ELR (cell line): Measurements from ENCODE around the gene LCN1.

Experiments used
- DNase-seq: peaks from one replicate; pipeline ENCODE4 v3.0.0-alpha.2; 2015; ENCODE audit warnings: low read depth

The LCN1 gene

DNA sequence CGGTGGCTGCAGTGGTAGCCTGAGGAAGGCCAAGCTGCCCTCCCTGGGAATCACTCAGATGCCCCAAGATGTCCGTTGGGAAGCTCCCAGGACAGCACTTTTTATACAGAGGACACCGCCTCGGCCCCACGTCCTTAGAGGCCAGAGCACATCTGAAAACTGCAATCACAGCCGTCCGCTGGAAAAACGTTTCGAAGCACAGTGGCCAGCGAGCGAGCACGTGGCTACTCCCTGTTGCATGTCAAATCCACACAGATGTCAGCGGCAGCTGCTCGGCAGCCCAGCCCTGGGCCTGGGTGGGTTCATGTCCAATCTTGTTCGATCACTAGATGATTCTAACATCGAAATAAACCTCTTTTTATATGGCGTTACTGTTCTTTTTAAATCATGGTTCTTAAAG lies 32.7 kb upstream of the LCN1 start:
- no peak for DNase-seq

DNA sequence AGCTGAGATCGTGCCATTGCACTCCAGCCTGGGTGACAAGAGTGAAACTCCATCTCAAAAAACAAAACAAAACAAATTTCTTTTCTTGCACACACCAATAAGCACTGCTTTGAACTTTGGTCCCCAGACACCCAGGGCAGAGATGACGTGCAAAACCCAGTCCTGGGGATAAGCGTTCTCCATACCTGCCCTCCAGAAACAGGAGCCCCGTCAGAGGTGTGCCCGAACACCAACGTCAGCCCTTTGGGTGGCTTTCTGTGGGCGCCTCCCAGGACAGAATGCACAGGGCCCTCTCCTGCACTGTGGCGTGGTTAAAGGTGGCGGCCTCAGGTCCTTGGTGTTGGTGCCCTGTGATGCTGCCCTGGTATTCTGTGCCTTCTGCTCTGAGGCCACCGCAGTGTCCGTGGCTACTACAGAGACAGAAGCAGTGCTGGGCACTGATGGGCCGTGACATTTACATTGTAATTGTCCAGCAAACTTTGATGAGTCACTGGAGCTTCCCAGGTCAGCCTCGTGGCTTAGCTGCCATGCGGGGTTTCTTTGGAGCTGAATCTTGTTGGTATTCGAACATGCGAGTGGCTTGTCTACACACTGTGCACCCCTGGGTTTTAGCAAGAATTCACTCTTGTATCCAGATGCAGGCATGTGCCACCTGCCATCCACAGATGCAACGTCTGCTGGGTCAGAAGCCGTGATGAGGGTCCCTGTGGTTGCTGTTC lies 31.9 kb upstream of the LCN1 start:
- no peak for DNase-seq

DNA sequence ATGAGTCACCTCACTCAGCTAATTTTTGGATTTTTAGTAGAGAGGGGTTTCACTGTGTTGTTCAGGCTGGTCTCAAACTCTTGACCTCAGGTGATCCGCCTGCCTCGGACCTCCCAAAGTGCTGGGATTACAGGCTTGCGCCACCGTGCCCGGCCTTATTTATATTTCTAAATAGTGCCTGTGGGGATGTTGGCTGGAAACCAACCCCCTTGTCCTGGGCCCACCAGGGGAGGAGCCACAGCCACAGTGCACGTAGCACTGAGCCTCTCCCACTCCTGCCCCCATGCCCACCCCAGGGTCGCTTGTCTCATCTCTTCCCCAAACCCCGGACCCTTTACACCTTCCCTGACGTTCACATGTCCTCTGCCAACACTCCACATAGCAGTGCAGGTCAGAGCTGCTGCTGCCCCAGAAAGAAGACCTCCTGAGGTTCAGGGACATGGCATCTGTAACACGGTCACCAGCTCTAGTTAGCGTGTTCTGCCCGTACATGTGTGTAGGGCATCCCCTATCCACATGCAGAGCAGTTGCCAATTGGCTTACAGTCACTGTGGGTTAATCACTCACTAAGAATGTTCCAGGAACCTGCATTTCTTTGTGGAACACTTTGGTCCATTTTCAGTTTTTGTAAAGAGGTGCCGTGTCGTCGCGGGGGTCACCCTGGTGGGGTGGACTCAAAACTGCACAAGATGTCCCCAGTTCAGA lies 30.9 kb upstream of the LCN1 start:
- DNase-seq, result no peak

DNA sequence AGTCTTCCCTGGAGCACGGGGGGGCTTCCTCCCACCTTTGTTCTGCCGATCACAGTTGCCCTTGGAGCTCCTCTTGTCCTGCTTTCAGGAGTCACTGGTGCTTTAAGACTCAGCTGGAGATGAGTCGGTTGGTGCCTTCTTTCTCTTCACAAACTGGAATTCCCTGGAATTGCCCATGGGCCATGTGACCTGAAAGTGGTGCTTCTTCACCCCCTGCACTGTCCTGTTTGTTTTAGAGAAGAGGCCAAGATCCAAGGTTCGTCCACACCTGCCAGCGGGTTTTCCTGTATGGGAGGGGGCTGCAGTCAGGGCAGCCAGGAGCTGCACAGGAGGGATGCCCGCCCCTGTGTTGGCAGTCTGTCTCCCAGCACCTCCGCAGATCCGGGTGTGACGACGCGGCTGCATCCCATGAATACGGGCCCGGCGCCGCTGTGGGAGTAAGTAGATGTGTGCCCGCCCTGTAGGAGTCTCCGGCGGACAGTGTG lies 30.2 kb upstream of the LCN1 start:
- DNase-seq, result no peak

DNA sequence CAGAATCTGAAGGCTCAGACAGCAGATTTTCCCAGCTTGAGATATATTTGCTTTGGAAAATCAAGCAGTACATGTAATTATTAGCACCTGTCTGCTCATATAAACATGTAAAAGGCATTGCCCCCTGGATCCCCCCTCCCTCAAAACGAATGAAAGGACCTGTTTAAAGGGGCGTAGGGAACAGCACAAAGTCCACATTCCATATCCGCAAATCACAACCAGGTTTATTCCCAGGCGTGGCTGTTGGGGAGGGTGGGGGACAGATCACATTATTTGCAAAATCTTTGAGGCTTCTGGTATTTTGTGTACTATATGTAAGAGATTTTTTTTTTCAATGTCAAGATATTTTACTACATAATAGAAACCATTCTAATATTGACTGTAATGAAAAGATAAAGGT lies 29.5 kb upstream of the LCN1 start:
- no peak for DNase-seq

DNA sequence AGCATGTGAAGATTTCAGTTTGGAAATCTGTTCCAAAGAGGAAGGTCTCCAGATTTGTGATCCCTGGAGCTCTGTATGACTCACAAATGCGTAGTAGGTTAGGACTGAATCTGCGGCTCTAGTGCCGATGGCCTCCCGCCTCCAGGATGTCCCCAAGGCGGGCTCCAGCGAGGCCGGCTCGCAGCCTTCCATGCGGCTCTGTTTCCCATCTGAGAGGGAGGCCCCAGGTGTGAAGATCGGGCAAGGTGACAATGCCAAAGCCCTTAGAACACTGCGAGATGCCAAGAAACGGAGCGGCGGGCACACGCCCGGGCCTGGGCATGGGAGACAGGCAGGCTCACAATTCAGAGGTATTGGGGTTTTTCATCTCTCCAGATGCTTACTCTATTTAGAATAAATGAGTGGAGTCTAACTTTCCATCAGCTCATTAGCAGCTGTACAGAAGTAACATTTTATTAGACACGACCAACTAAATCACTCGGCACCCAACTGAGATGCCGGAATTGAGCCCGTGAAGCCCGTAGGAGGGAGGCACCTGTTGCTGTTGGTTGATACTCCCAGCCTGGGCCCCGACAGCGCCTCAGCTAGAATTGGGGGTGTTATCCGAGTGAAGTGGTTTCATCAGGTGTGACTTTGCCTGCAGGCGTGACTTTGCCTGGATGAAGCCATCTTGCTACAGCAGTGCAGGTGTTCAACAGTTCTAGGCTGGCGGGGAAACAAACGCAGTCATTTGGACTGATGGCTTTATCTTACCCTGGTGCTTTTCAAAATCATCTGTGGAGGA lies 28.2 kb upstream of the LCN1 start:
- DNase-seq, result no peak

DNA sequence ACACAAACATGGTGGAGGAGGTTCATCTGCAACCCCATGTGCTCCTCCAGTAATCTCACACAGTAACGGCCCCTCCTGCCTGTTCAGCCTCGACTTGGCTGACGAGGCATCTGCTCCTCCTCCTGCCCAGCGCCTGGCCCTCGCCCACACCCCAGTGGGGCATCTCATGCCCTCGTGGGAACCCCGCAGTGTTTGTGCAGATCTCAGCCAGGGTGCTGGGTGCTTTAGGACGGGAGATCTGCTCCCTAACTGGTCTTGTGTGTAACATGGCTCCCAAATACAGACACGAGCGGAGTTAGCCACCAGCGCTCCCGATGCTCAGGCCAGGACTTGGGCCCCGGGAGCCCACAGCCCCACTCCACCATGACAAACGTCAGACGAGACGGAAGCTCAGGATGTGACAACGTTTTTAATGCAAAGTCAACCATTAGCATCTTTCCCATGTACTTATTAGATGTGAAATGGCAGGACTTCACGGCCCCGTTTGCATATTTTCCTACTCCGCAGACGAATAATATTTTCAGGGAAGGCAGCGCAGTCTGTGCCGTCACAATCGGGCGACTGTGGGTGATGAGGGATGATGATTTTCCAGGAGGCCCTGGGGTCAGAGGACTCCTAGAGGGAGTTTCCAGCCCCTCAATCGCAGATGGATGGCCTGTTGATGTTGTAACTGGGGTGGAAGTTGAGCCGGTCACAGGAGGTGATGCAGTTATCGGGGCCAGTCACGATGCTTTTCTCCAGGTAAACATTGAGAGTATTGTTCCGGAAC lies 26.3 kb upstream of the LCN1 start:
- DNase-seq, result no peak

DNA sequence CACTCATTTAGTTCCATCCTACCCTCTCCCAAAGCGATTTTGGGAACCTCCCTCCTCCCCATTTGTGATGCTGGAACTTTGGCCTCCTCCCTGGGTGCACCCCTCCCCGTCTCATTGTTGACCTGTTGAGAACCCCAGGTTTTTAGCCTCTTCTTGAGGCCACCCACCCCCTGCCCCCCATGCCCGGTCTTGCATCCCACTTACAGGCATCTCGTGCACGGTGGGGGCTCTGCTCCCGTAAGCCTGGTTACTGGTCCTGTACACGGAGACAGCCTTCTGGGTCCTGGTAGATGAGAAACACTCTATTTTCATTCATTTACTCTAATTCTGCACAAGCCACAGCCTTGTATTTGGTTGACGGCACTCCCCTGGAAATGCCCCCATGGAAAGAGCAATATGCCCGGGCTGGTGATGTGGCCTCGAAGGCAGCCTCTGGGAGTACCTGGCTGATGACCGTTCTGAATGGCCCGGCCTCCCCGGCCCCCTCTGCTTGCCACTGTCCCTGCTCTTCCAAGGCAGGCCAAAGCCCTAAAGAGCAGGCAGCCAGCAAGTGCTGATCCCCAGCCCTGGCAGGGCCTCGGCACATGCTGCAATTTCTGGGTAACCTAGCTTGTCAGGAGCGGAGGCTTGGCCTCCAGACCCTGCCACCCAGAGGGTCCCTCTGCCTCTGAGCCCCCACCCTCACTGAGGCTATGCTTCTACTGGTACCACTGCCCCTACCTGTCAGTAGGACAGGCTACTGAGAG lies 22.7 kb upstream of the LCN1 start:
- DNase-seq, result no peak

DNA sequence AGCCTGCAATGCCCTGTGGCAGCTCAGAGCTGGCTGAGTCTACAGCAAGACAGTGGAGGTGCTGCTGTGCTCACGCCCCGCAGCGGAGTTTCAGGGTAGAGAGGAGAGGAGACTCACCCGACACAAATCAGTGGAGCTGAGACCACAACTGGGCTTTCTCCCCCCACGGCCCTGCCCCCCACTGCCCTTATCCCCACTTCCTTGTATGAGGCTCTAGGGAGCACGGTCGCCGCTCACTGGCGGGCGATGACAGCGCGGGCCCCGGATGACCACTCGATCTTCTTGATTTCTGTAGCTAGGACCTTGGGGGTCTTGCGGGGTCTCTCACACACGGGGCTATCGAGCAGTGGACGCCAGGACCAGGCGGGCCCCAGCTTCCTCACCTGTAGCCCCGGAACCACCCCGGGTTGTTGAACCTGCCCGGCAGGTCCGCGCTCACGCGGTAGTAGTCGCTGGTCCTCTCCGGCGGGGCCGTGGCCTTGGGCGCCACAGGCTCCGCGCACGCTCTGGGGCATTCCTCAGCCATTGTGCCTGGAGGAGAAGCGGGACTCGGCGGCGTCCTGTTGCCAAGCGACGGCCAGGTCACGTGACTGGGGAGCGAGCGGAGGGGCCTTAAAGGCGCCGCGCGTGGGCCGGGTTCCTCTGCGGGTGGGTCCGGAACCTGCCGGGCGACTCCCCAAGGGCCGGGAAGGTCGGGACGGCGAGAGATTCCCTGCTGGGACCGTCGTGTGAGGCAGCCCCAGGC lies 21.7 kb upstream of the LCN1 start:
- DNase-seq, result peak; percentile 92

DNA sequence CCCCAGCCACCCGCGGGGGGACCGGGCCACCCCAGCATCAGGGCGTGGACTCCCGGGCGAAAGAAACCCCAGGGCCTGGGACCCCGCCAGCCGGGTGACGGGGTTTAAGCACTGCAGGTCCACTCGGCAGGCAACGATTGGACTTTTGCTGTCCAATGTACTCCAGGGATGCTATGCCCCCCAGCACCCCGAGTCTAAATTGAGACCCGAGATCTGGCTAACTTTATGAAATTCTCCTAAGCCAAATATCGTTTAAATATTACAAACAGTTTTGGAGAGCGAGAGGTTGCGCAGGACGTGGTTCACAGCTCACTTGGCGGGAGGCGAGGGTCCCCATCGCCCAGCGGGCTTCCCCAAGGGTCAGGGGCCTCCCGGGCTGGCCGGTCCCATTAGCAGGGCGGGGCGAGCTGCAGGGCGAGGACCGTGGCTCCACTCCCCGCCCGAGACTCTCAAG lies 21.1 kb upstream of the LCN1 start:
- peak; percentile 58 for DNase-seq

DNA sequence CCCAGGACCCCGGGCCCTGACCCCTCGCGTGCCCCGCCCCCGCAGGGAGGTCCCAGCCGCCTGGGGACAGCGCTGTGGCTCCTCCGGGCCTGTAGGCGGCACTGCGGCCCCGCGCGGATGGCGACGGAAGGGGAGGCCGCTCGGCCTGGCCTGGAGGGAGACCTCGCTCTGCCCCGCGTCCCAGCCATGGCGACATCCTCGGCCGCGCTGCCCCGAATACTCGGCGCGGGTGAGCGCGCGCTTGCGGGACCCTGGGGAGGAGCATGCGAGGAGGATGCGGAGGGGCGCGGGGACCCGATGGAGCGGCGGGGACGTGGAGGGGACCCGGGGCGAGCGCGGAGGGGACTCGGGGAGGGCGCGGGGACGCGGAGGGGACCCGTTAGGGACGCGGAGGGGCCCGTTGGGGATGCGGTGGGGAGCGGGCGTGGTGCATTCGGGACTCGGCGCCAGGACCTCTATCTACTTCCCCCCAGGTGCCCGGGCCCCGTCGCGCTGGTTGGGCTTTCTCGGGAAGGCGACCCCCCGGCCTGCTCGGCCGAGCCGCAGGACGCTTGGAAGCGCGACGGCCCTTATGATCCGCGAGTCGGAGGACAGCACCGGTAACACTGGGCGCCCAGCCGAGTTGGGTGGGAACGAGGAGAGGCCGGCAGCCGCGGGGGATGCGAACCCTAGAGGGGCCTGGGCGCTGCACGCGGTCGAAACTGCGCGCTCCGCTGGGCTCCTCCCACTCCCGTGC lies 20.5 kb upstream of the LCN1 start, which contains the start of gene MRPS2:
Gene MRPS2 (plus strand): TSS at position 158 of the 736 bp plus-strand sequence. CDS start 29 bp downstream, at position 187.
- peak; percentile 89 for DNase-seq

DNA sequence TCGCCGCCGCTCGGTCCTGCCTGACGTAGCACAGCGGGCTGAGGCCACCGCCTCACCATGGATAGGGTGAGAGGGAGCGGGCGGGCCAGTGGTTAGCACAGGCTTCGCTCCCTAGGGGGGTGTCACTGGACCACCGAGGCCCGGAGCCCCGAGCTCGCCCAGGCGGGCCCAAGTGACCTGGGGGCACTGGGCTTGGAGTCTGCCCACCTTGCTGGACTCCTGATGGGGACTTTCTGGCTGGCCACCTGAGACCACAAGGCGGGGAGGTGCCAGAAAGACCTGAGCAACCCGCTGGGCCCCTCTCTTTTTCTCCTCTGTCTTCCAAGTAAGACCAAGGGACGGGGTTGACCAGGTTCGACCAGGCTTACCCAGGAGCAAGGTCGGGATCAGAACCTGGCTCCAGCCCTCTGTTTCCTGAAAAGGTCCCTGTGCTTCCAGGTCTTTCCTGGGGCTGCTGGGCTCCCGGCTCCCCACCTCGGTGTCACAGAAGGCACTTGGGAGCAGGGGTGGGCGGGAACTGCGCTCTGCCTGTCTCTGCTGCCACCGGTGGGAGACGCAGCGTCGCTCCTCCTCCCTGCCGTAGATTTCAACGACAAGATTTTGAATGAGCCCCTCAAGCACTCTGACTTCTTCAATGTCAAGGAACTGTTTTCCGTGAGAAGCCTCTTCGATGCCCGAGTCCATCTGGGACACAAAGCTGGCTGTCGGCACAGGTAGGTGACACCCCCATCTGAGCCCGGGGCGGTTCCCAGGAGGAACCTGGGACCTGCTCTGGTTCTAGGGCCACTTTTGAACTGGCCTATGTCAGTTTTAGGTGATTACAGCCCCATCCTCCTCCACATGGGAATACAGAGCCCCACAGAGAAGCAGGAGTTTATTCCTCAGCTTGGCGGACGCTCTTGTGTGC lies 19.7 kb upstream of the LCN1 start:
- no peak for DNase-seq

DNA sequence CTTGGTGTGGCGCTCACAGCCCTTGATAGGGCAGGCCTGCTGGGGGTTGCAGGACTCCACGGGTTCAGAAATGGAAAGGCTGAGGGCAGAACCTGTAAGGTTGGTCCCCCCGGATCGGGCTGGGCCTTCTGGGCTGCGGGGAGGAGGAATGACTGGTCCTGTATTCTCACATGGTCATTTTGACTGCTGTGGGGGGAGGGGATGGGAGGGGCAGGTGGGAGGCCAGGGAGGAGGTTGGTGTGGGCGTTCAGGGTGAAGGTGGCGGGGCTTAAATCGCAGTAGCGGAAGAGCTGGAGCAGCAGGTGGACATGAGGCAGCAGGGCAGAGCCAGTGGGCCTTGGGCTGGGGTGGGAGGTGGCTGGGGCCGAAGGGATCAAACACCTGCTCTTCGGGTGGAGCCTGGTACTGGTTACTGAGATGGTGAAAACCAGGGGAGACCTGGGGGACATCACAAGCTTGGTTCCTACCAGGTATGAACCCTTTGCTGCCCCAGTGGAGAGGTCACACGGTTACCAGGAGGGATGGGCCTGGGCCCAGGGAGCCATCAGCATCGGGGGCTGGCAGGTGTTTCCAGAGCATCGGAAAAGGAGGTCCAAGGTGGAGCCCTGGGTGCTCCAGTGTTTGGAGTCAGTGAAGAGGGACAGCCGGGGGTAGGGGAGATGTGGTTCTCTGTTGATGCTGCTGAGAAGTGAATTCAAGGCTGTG lies 18.9 kb upstream of the LCN1 start:
- DNase-seq, result no peak

DNA sequence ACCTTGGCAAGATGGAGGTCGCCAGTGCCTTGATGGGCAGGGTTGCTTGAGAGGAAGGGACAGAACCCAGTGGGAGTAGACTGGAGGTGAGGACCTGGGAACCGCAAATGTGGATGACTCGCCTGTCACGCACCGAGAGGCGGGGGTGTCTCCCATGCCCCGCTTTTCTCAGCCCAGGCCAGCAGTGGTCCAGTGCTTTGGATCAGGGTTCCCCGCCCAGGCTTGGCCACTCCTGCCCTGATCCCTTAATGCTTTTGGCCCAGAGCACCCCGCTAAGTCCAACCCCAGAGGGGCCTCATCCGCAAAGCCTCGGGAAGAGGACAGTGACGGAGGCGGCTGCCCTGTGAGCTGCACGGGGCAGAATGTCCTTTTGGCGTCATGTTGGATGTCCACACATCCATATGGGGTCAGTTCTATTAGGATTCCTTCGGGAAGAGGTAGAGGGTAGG lies 18.3 kb upstream of the LCN1 start:
- DNase-seq, result no peak

DNA sequence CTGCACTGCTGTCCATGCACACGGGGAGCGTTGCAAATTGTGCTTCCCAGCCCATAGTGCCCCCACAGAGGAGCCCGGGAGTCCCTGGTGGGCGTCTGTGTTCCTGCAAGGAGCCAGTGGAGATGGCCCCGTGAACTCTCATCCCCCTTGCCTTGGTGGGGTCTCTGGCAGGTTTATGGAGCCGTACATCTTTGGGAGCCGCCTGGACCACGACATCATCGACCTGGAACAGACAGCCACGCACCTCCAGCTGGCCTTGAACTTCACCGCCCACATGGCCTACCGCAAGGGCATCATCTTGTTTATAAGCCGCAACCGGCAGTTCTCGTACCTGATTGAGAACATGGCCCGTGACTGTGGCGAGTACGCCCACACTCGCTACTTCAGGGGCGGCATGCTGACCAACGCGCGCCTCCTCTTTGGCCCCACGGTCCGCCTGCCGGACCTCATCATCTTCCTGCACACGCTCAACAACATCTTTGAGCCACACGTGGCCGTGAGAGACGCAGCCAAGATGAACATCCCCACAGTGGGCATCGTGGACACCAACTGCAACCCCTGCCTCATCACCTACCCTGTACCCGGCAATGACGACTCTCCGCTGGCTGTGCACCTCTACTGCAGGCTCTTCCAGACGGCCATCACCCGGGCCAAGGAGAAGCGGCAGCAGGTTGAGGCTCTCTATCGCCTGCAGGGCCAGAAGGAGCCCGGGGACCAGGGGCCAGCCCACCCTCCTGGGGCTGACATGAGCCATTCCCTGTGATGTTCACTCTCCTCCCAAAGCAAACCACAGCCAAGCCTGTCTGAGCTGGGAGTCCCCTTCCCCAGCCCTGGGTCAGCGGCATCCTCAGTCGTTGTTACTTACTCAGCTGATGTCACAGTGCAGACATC lies 17.6 kb upstream of the LCN1 start:
- no peak for DNase-seq

DNA sequence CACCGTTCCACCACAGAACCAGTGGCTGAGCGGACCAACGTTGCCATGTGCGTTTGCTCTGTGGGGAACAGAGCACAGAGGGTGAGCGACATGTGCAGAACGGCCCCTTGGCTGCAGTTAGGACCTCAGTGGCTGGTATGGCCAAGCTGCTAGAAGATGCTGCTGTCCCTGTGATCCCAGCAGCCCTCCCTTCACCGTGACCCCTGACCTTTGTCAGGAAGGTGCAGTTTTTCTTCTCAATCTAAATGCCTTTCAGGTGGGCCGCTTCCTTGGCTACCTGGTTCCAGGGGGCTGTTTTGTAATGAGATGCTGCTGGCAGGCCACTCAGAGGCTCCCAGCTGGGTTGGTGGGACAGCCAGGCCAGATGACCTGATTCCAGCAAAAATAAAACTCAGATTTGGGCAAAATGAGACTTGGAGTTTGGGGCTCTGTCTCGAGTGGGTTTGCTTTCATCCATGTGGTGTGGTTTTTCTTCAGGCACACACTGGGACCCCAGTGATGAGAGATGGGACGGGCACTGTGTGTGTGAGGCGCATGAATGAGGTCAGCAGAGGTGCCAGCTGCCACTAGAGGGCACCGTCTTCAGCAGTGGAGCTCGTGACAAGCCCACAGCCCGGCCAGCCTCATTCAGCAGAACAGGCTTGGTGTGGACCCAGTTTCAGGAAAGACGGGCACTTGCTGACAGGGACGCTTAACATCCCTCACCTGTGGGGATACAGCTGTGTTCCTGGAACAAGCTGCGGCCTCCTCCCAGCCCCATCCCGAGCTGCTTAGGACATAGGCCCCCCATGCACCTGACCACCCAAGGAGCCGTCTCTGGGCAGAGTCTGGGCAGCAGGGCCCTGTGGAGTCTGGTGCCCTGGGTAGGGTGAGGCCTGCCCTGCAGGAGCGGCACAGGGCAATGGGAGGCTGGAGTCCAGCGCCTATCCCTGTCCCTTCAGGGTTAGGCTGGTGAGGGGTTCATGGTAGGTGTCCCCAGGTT lies 16.7 kb upstream of the LCN1 start:
- peak; percentile 64 for DNase-seq
